Measurements from ENCODE around the gene C3orf18.
A peak's percentile ranks its signal among the peaks of the same experiment; 100 is the strongest.

The C3orf18 gene

GRCh38 chr3:50519471-50520089 is 48.0 kb downstream of the C3orf18 start:
- TF ChIP-seq, protein P1, sequence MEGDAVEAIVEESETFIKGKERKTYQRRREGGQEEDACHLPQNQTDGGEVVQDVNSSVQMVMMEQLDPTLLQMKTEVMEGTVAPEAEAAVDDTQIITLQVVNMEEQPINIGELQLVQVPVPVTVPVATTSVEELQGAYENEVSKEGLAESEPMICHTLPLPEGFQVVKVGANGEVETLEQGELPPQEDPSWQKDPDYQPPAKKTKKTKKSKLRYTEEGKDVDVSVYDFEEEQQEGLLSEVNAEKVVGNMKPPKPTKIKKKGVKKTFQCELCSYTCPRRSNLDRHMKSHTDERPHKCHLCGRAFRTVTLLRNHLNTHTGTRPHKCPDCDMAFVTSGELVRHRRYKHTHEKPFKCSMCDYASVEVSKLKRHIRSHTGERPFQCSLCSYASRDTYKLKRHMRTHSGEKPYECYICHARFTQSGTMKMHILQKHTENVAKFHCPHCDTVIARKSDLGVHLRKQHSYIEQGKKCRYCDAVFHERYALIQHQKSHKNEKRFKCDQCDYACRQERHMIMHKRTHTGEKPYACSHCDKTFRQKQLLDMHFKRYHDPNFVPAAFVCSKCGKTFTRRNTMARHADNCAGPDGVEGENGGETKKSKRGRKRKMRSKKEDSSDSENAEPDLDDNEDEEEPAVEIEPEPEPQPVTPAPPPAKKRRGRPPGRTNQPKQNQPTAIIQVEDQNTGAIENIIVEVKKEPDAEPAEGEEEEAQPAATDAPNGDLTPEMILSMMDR (IDR thresholded peaks at IDR 0.05), result peak; percentile 96

- TF ChIP-seq, protein P1 (IDR thresholded peaks at IDR 0.05), result no peak
These were observed 49.1 kb downstream of the C3orf18 start for GRCh38 chr3:50518436-50518835.

GRCh38 chr3:50517721-50518206 is 49.8 kb downstream of the C3orf18 start:
- TF ChIP-seq, protein P1 (IDR thresholded peaks at IDR 0.05), result no peak

DNA sequence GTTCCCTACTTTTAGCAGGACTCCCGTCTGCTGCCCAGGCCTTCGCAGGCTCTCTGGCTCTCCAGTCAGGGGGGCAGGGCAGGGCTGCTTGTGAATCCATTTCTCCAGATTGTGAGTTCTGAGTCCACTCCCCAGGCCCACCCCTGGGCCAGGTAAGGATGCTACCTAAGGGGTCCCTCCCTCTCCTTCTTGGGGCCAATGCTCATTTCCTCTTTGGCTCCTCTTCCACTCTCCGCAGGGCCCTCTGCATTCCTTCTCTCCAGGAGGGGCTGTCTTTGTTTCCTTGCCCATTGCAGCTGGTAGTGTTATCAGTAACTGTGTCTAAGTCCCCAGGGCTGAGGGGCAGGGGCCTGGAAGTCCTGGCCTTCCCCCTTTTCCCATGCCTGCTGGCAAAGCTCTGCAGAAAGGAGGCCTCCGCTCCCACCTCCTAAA is 51.1 kb downstream of the C3orf18 start:
- TF ChIP-seq, protein P1 (IDR thresholded peaks at IDR 0.05), result no peak

DNA sequence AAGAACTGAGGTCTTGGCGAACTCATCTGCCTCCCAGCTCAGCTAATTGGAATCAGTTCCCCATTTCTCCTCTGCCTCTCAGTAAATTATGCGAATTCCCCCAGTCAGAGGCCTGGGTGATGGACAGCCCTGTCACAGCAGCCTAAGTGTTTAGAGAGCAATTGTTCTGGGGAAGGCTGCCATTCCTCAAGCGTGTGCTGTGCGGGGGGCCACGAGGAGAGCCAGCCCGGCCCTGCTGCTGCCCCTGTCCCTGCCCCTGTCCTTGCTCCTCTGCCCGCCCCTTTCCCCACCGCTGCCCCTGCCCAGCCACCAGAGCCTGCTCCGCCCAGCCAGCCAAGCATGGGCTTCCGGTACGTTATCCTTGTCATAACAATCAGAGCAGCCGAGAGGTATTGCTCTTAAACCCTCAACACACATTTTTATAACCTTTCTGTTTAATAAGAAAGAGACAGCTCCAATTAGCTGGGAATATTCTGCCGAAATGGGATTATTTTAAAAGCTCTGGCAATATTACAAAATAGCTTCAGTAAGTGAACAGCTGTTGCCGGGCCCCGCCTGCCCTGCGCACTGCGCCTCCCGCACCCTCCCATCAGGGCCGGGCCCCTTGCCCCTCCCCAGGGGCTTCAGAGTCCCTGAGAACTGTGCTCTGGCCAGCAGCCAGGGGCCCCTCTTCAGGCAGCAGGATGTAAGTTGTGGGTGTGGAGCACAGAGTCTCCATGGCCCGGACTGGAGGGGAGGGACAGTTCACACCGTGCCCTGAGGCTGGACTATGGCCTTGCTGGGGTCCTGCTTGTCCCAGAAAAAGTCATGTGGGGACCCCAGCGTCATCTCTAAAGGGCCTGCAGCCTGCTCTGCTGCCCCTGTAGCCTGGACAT is 51.7 kb downstream of the C3orf18 start:
- TF ChIP-seq, protein P1 (IDR thresholded peaks at IDR 0.05), result no peak

GRCh38 chr3:50512131-50512530 is 55.4 kb downstream of the C3orf18 start:
- TF ChIP-seq, protein P1 (IDR thresholded peaks at IDR 0.05), result no peak

- TF ChIP-seq, protein P1 (IDR thresholded peaks at IDR 0.05), result no peak
These were observed 57.2 kb downstream of the C3orf18 start for GRCh38 chr3:50510325-50510724.

Measured in LNCAP (cell line).